CD14-positive monocyte (primary cell): ENCODE data around the gene SLC16A12. TPM values are rescaled to one million over a fixed set of nuclear protein-coding genes. Genes with fewer than 3 reads are reported as not detected.

Experiments used
- DNase-seq, 3 donors: peaks; one replicate each; pipeline ENCODE4 v3.0.0-alpha.2; 2011 to 2022
- H2AFZ ChIP-seq: 2 replicates; pipeline ENCODE4 v1.6.0; 2012; ENCODE audit warnings: mild to moderate bottlenecking, low read depth, low read length, inconsistent platforms; ENCODE audit not compliant: insufficient read depth, poor library complexity, severe bottlenecking
- H3K27ac ChIP-seq, 2 donors: 1 replicate in 1 of 2; 2 replicates in 1 of 2; pipeline ENCODE4 v1.5.1; 2012 to 2013; ENCODE audit warnings: low read length in 2 of 2, control low read depth in 1 of 2, inconsistent platforms in 1 of 2, low read depth in 1 of 2, mild to moderate bottlenecking in 1 of 2
- H3K27me3 ChIP-seq, 2 donors: one replicate each; pipeline versions ENCODE4 v1.6.0 to v1.6.1; 2011 to 2013; ENCODE audit warnings: low read length in 2 of 2; ENCODE audit not compliant: control insufficient read depth in 2 of 2, insufficient read depth in 2 of 2
- H3K36me3 ChIP-seq, 2 donors: replicated peaks in 1 of 2; 1 replicate in 1 of 2; 2 replicates in 1 of 2; pipeline versions ENCODE4 v1.5.1 to v1.6.1; 2012 to 2013; ENCODE audit warnings: low read length in 2 of 2, control low read depth in 1 of 2, inconsistent platforms in 1 of 2, mild to moderate bottlenecking in 1 of 2; ENCODE audit not compliant: insufficient read depth in 2 of 2, control insufficient read depth in 1 of 2
- H3K4me1 ChIP-seq, 2 donors: 1 replicate in 1 of 2; 2 replicates in 1 of 2; pipeline versions ENCODE4 v1.5.1 to v1.6.1; 2012 to 2013; ENCODE audit warnings: low read length in 2 of 2, control low read depth in 1 of 2, inconsistent platforms in 1 of 2, mild to moderate bottlenecking in 1 of 2, moderate library complexity in 1 of 2; ENCODE audit not compliant: insufficient read depth in 2 of 2, control insufficient read depth in 1 of 2
- H3K4me2 ChIP-seq: replicated peaks from 2 replicates; pipeline ENCODE3; 2012; ENCODE audit warnings: low read length, moderate library complexity, mild to moderate bottlenecking; ENCODE audit not compliant: poor library complexity, severe bottlenecking; ENCODE audit errors: extremely low read depth
- H3K4me3 ChIP-seq, 3 experiments: fragments of 200-600 bp in 1 of 3; sonication (generic) in 1 of 3; replicated peaks in 1 of 3; 1 replicate in 2 of 3; 2 replicates in 1 of 3; pipeline ENCODE4 v1.5.1; 2011 to 2013; ENCODE audit warnings: low read length in 3 of 3, mild to moderate bottlenecking in 3 of 3, control low read depth in 2 of 3, low read depth in 2 of 3, inconsistent platforms in 1 of 3, moderate library complexity in 1 of 3
- H3K79me2 ChIP-seq: 2 replicates; pipeline ENCODE4 v1.6.0; 2012; ENCODE audit warnings: mild to moderate bottlenecking, control low read depth, inconsistent platforms, low read length, moderate library complexity; ENCODE audit not compliant: insufficient read depth
- H3K9ac ChIP-seq: 2 replicates; pipeline ENCODE4 v1.6.0; 2017; ENCODE audit warnings: low read length, mild to moderate bottlenecking; ENCODE audit not compliant: insufficient read depth, poor library complexity, severe bottlenecking
- H3K9me3 ChIP-seq, 2 donors: replicated peaks in 1 of 2; 1 replicate in 1 of 2; 2 replicates in 1 of 2; pipeline versions ENCODE4 v1.5.1 to v1.6.1; 2012 to 2013; ENCODE audit warnings: low read length in 2 of 2, control low read depth in 1 of 2; ENCODE audit not compliant: control insufficient read depth in 1 of 2, insufficient read depth in 1 of 2
- H4K20me1 ChIP-seq: 2 replicates; pipeline ENCODE4 v1.6.0; 2012; ENCODE audit warnings: mild to moderate bottlenecking, low read length, control low read depth, moderate library complexity; ENCODE audit not compliant: insufficient read depth
- H3K27ac Mint-ChIP-seq, 7 donors: one replicate each; pipeline ENCODE4 v1.8.0; 2020; ENCODE audit warnings: mild to moderate bottlenecking in 7 of 7, mixed read lengths in 7 of 7, moderate library complexity in 6 of 7, inconsistent platforms in 2 of 7
- H3K27me3 Mint-ChIP-seq, 3 donors: one replicate each; pipeline ENCODE4 v1.8.0; 2021 to 2022; ENCODE audit warnings: low read depth in 3 of 3, mild to moderate bottlenecking in 3 of 3, mixed read lengths in 3 of 3, moderate library complexity in 3 of 3, inconsistent platforms in 1 of 3
- H3K36me3 Mint-ChIP-seq, 2 donors: one replicate each; pipeline ENCODE4 v1.8.0; 2020; ENCODE audit warnings: mixed read lengths in 2 of 2, inconsistent platforms in 1 of 2, mild to moderate bottlenecking in 1 of 2
- H3K4me1 Mint-ChIP-seq: one replicate; pipeline ENCODE4 v1.8.0; 2020; ENCODE audit warnings: mild to moderate bottlenecking, mixed read lengths
- H3K4me3 Mint-ChIP-seq, 2 donors: one replicate each; pipeline ENCODE4 v1.8.0; 2020; ENCODE audit warnings: mild to moderate bottlenecking in 2 of 2, mixed read lengths in 2 of 2, moderate library complexity in 1 of 2
- H3K9me3 Mint-ChIP-seq, 7 donors: one replicate each; pipeline ENCODE4 v1.8.0; 2020 to 2022; ENCODE audit warnings: mixed read lengths in 7 of 7, mild to moderate bottlenecking in 6 of 7, moderate library complexity in 6 of 7, inconsistent platforms in 2 of 7
- CTCF ChIP-seq: fragments of 200-600 bp; IDR thresholded peaks from one replicate; pipeline ENCODE4 v1.8.0; 2022; ENCODE audit warnings: antibody characterized with exemption, mild to moderate bottlenecking
- WGBS: methylation state at CpG from one replicate; pipeline ENCODE4 v1.1.5; 2013; ENCODE audit warnings: missing lambda C conversion rate; ENCODE audit not compliant: insufficient coverage; 5-methylcytosine and 5-hydroxymethylcytosine counted together
- intact Hi-C, 2 donors: fragments of 100-400 bp; cut with micrococcal nuclease; formaldehyde crosslinking; loops; one replicate each; pipeline versions ENCODE4 v1.15.0 to v1.15.1; 2023
- polyA plus RNA-seq, 3 donors: library from polyadenylated mRNA; depleted of rRNA in 1 of 3; unstranded in 2 of 3; stranded (reverse) in 1 of 3; fragments of 300-500 nt in 2 of 3; fragments of >200 nt in 1 of 3; fragmentation: Illumina TruSeq in 2 of 3; gene quantifications; 1 replicate in 2 of 3; 2 replicates in 1 of 3; pipeline ENCODE4 v1.2.3, GENCODE V29; 2012 to 2021

Gene SLC16A12
- polyA plus RNA-seq, 3 donors: 0.04 TPM; not detected in 2

- Mint-ChIP-seq H3K9me3 (peaks cover 0 to 3% (median 0%) of the 10 kb centered on the region in 7 donors), H3K4me1 (peaks cover 1% of the 10 kb centered on the region), H3K27me3 (peaks cover 2 to 7% (median 6%) of the 10 kb centered on the region in 3 donors), H3K36me3 (no peaks in the 10 kb centered on the region), H3K4me3 (no peak overlapping the region), H3K27ac (peak overlapping the region in 1 of 7 donors; percentile 18)
- Histone ChIP-seq H3K9ac (no peak overlapping the region), H3K27me3 (no peaks in the 10 kb centered on the region), H3K79me2 (no peaks in the 10 kb centered on the region), H4K20me1 (no peaks in the 10 kb centered on the region), H3K4me2 (no peak overlapping the region), H3K27ac (no peak overlapping the region), H3K36me3 (no peaks in the 10 kb centered on the region), H3K9me3 (no peaks in the 10 kb centered on the region), H3K4me1 (no peaks in the 10 kb centered on the region), H2AFZ (no peak overlapping the region), H3K4me3 (no peak overlapping the region)
- no peak for TF ChIP-seq CTCF
- WGBS: 100% methylated on average over 1 of the region's 5 CpGs
- DNase-seq: no peak
- intact Hi-C loops: no loop called here
These were observed 56.4 kb downstream of the SLC16A12 start for GRCh38 chr10:89478739-89479654.

- Histone ChIP-seq H3K9ac (no peak overlapping the region), H3K4me1 (no peaks in the 10 kb centered on the region), H3K4me2 (no peak overlapping the region), H3K79me2 (no peaks in the 10 kb centered on the region), H4K20me1 (no peaks in the 10 kb centered on the region), H3K27ac (no peak overlapping the region), H2AFZ (no peak overlapping the region), H3K4me3 (no peak overlapping the region), H3K36me3 (no peaks in the 10 kb centered on the region), H3K9me3 (no peaks in the 10 kb centered on the region), H3K27me3 (no peaks in the 10 kb centered on the region)
- H3K9me3 Mint-ChIP-seq: peaks cover 0 to 3% (median 0%) of the 10 kb centered on the region in 7 donors
- H3K27ac Mint-ChIP-seq: no peak overlapping the region
- DNase-seq: peak in 1 of 3 donors; percentile 1
- H3K27me3 Mint-ChIP-seq: peaks cover 3 to 8% (median 7%) of the 10 kb centered on the region in 3 donors
- no peak for TF ChIP-seq CTCF
- intact Hi-C loops: no loop called here
- no peak overlapping the region for H3K4me3 Mint-ChIP-seq
- WGBS: 76% methylated on average over 3 of the region's 4 CpGs
- H3K36me3 Mint-ChIP-seq: no peaks in the 10 kb centered on the region
- peaks cover 1% of the 10 kb centered on the region for H3K4me1 Mint-ChIP-seq
These were observed 57.2 kb downstream of the SLC16A12 start for GRCh38 chr10:89478085-89478738.
